Activated CD4-positive, alpha-beta T cell treated with anti-CD3 and anti-CD28 coated beads for 48 hours (primary cell): ENCODE measurements around the gene WWOX.

Source experiments
- DNase-seq: peaks from one replicate; pipeline ENCODE4 v3.0.0-alpha.2; 2020

The WWOX gene

GRCh38 chr16:78235168-78235800 lies 135.8 kb downstream of the WWOX start:
- DNase-seq = peak; percentile 79

- no peak for DNase-seq
Measured at GRCh38 chr16:78235876-78236275, 136.4 kb downstream of the WWOX start.

- no peak for DNase-seq
Measured at GRCh38 chr16:78237841-78238240, 138.4 kb downstream of the WWOX start.

- no peak for DNase-seq
Measured at GRCh38 chr16:78240459-78241222, 141.2 kb downstream of the WWOX start.

- DNase-seq = no peak
Measured at GRCh38 chr16:78242239-78242630, 142.8 kb downstream of the WWOX start.

GRCh38 chr16:78244131-78244895 lies 144.9 kb downstream of the WWOX start:
- DNase-seq = no peak

- DNase-seq = no peak
Measured at GRCh38 chr16:78246559-78246958, 147.1 kb downstream of the WWOX start.

- DNase-seq = no peak
Measured at GRCh38 chr16:78249056-78249455, 149.6 kb downstream of the WWOX start.

- DNase-seq = no peak
Measured at GRCh38 chr16:78249832-78250231, 150.4 kb downstream of the WWOX start.

- DNase-seq = no peak
Measured at GRCh38 chr16:78251115-78251514, 151.7 kb downstream of the WWOX start.

- DNase-seq = no peak
Measured at GRCh38 chr16:78252757-78253156, 153.3 kb downstream of the WWOX start.

GRCh38 chr16:78254841-78255240 lies 155.4 kb downstream of the WWOX start:
- no peak for DNase-seq

GRCh38 chr16:78256686-78257375 lies 157.4 kb downstream of the WWOX start:
- no peak for DNase-seq

GRCh38 chr16:78257376-78257728 lies 157.9 kb downstream of the WWOX start:
- DNase-seq = no peak

- no peak for DNase-seq
Measured at GRCh38 chr16:78258375-78259065, 159.1 kb downstream of the WWOX start.

- no peak for DNase-seq
Measured at GRCh38 chr16:78259873-78260272, 160.4 kb downstream of the WWOX start.

- no peak for DNase-seq
Measured at GRCh38 chr16:78264642-78265041, 165.2 kb downstream of the WWOX start.

GRCh38 chr16:78269256-78269655 lies 169.8 kb downstream of the WWOX start:
- no peak for DNase-seq

GRCh38 chr16:78271981-78272380 lies 172.5 kb downstream of the WWOX start:
- no peak for DNase-seq

- DNase-seq = no peak
Measured at GRCh38 chr16:78274771-78275170, 175.3 kb downstream of the WWOX start.

GRCh38 chr16:78275420-78275819 lies 176.0 kb downstream of the WWOX start:
- no peak for DNase-seq

- no peak for DNase-seq
Measured at GRCh38 chr16:78277321-78278055, 178.0 kb downstream of the WWOX start.
